NT2/D1 (cell line): ENCODE results near the gene PNKD.

Source experiments
- SUZ12 ChIP-seq: IDR thresholded peaks from 2 replicates; pipeline ENCODE4 v1.6.1; 2011; ENCODE audit not compliant: insufficient read length, insufficient read depth; ENCODE audit errors: extremely low read depth
- YY1 ChIP-seq: IDR thresholded peaks from 2 replicates; pipeline ENCODE4 v1.6.1; 2011; ENCODE audit not compliant: insufficient read length, insufficient read depth
- ZNF274 ChIP-seq: IDR thresholded peaks from 2 replicates; pipeline ENCODE4 v1.6.1; 2011; ENCODE audit warnings: mild to moderate bottlenecking, low read depth, low read length

DNA sequence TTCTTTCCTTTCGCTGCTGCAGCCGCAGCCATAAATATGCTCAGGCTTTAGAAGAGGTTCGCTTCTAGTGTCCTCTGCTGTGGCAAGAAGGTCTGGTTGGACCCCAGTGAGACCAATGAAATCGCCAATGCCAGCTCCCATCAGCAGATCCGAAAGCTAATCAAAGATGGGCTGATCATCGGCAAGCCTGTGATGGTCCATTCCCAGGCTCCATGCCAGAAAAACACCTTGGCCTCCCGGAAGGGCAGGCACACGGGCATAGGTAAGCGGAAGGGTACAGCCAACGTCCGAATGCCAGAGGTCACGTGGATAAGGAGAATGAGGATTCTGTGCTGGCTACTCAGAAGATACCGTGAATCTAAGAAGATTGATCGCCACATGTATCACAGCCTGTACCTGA, 83.7 kb downstream of the PNKD start:
- no peak for TF ChIP-seq ZNF274
- no peak for TF ChIP-seq SUZ12
- no peak for TF ChIP-seq YY1
